ENCODE results near the gene B4GALNT1. TPM values are rescaled to one million over a fixed set of nuclear protein-coding genes. Genes with fewer than 3 reads are reported as not detected.

The B4GALNT1 gene
- total RNA-seq, 3 donors from 2014 or later (not counting 1 experiment from before 2014, with no cell fraction given) = 0.38 to 0.59 (median 0.48) TPM

GRCh38 chr12:57606399-57606798 lies 26.6 kb downstream of the B4GALNT1 start:
- peaks cover 42% of the 10 kb centered on the region for H3K4me1 ChIP-seq (ENCODE audit: control insufficient read depth, insufficient read depth, low read length)
- DNase-seq (no peak), ATAC-seq (no peak)
- H3K27ac ChIP-seq (ENCODE audit: low read length) = no peak overlapping the region
- H3K36me3 ChIP-seq (ENCODE audit: control insufficient read depth, insufficient read depth, low read length) = peaks cover 15% of the 10 kb centered on the region
- Mint-ChIP-seq H3K9me3 (no peaks in the 10 kb centered on the region), H3K36me3 (no peaks in the 10 kb centered on the region), H3K27me3 (ENCODE audit: low read depth in 2 of 2) (no peaks in the 10 kb centered on the region), H3K4me3 (peak overlapping the region; percentile 25), H3K27ac (peak overlapping the region; percentile 53 to 92), H3K4me1 (peaks cover 40 to 64% of the 10 kb centered on the region in 2 donors)
- WGBS (ENCODE audit: insufficient coverage) = 90% methylated on average over 2 of the region's 2 CpGs
- no peaks in the 10 kb centered on the region for H3K9me3 ChIP-seq (ENCODE audit: control insufficient read depth, insufficient read depth, low read length)
- no peak overlapping the region for H3K4me3 ChIP-seq (ENCODE audit: low read length)
- intact Hi-C loops (cut with micrococcal nuclease) = no loop called here
- TF ChIP-seq CTCF (IDR thresholded peaks at IDR 0.05) = no peak
- no peaks in the 10 kb centered on the region for H3K27me3 ChIP-seq (ENCODE audit: control insufficient read depth, insufficient read depth, low read length)

GRCh38 chr12:57605811-57606311 lies 27.1 kb downstream of the B4GALNT1 start:
- peaks cover 40 to 61% of the 10 kb centered on the region in 2 donors for H3K4me1 Mint-ChIP-seq
- H3K27ac ChIP-seq (ENCODE audit: low read length) = no peak overlapping the region
- H3K27ac Mint-ChIP-seq = peak overlapping the region; percentile 92 to 93
- H3K27me3 Mint-ChIP-seq (ENCODE audit: low read depth in 2 of 2) = no peaks in the 10 kb centered on the region
- TF ChIP-seq CTCF (IDR thresholded peaks at IDR 0.05) = no peak
- no peak for ATAC-seq
- no peak for DNase-seq
- H3K9me3 Mint-ChIP-seq = no peaks in the 10 kb centered on the region
- no peak overlapping the region for H3K4me3 ChIP-seq (ENCODE audit: low read length)
- H3K36me3 Mint-ChIP-seq = no peaks in the 10 kb centered on the region
- intact Hi-C loops (cut with micrococcal nuclease) = loop anchor here (2.0 kb wide), 1 partner anchor 15 kb away; the partner anchor contains the start of gene PIP4K2C
- peaks cover 38% of the 10 kb centered on the region for H3K4me1 ChIP-seq (ENCODE audit: control insufficient read depth, insufficient read depth, low read length)
- no peaks in the 10 kb centered on the region for H3K27me3 ChIP-seq (ENCODE audit: control insufficient read depth, insufficient read depth, low read length)
- no peaks in the 10 kb centered on the region for H3K9me3 ChIP-seq (ENCODE audit: control insufficient read depth, insufficient read depth, low read length)
- peak overlapping the region; percentile 84 for H3K4me3 Mint-ChIP-seq
- H3K36me3 ChIP-seq (ENCODE audit: control insufficient read depth, insufficient read depth, low read length) = peaks cover 20% of the 10 kb centered on the region
- 95% methylated on average over 4 of the region's 4 CpGs for WGBS (ENCODE audit: insufficient coverage)

GRCh38 chr12:57604992-57605810 lies 27.8 kb downstream of the B4GALNT1 start:
- intact Hi-C loops (cut with micrococcal nuclease) = loop anchor here (2.0 kb wide), 1 partner anchor 14 kb away; the partner anchor contains the start of gene PIP4K2C

More at GRCh38 chr12:57604992-57605810, 27.8 kb downstream of the B4GALNT1 start:
- Histone ChIP-seq H3K4me1 (ENCODE audit: control insufficient read depth, insufficient read depth, low read length) (peaks cover 32% of the 10 kb centered on the region), H3K27me3 (ENCODE audit: control insufficient read depth, insufficient read depth, low read length) (no peaks in the 10 kb centered on the region), H3K9me3 (ENCODE audit: control insufficient read depth, insufficient read depth, low read length) (no peaks in the 10 kb centered on the region), H3K27ac (ENCODE audit: low read length) (peak overlapping the region; percentile 46), H3K4me3 (ENCODE audit: low read length) (peak overlapping the region; percentile 57), H3K36me3 (ENCODE audit: control insufficient read depth, insufficient read depth, low read length) (peaks cover 24% of the 10 kb centered on the region)
- ATAC-seq (peak in 2 of 3 donors; percentile 43 to 57), DNase-seq (peak in 1 of 2 donors; percentile 20)
- Mint-ChIP-seq H3K27me3 (ENCODE audit: low read depth in 2 of 2) (no peaks in the 10 kb centered on the region), H3K4me3 (peak overlapping the region; percentile 84), H3K36me3 (no peaks in the 10 kb centered on the region), H3K4me1 (peaks cover 35 to 54% of the 10 kb centered on the region in 2 donors), H3K27ac (peak overlapping the region; percentile 92 to 93), H3K9me3 (no peaks in the 10 kb centered on the region)
- TF ChIP-seq CTCF (IDR thresholded peaks at IDR 0.05) = no peak
- WGBS (ENCODE audit: insufficient coverage) = 22% methylated on average over 24 of the region's 25 CpGs
